ENCODE data around the gene S100A4. TPM values are rescaled to one million over a fixed set of nuclear protein-coding genes. Genes with fewer than 3 reads are reported as not detected.

The S100A4 gene
- total RNA-seq, 1 donor from 2014 or later: 7.8 TPM

GRCh38 chr1:153538315-153538821, 7.2 kb downstream of the S100A4 start:
- no peaks in the 10 kb centered on the region for H3K36me3 Mint-ChIP-seq
- H3K4me3 Mint-ChIP-seq: no peak overlapping the region
- H3K27me3 Mint-ChIP-seq (ENCODE audit: low read depth): no peaks in the 10 kb centered on the region
- H3K27ac Mint-ChIP-seq: peak overlapping the region; percentile 73
- H3K9me3 Mint-ChIP-seq: no peaks in the 10 kb centered on the region
- TF ChIP-seq, protein P1, sequence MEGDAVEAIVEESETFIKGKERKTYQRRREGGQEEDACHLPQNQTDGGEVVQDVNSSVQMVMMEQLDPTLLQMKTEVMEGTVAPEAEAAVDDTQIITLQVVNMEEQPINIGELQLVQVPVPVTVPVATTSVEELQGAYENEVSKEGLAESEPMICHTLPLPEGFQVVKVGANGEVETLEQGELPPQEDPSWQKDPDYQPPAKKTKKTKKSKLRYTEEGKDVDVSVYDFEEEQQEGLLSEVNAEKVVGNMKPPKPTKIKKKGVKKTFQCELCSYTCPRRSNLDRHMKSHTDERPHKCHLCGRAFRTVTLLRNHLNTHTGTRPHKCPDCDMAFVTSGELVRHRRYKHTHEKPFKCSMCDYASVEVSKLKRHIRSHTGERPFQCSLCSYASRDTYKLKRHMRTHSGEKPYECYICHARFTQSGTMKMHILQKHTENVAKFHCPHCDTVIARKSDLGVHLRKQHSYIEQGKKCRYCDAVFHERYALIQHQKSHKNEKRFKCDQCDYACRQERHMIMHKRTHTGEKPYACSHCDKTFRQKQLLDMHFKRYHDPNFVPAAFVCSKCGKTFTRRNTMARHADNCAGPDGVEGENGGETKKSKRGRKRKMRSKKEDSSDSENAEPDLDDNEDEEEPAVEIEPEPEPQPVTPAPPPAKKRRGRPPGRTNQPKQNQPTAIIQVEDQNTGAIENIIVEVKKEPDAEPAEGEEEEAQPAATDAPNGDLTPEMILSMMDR (IDR thresholded peaks at IDR 0.05; ENCODE audit: unreplicated experiment): no peak
- DNase-seq (ENCODE audit: low spot score in 2 of 2, unreplicated experiment in 2 of 2): no peak
- H3K4me1 Mint-ChIP-seq: peaks cover 35% of the 10 kb centered on the region

- Mint-ChIP-seq H3K27ac (no peak overlapping the region), H3K27me3 (ENCODE audit: low read depth) (no peaks in the 10 kb centered on the region), H3K9me3 (no peaks in the 10 kb centered on the region), H3K36me3 (no peaks in the 10 kb centered on the region), H3K4me1 (peaks cover 35% of the 10 kb centered on the region), H3K4me3 (no peak overlapping the region)
- TF ChIP-seq, protein P1 (IDR thresholded peaks at IDR 0.05; ENCODE audit: unreplicated experiment): no peak
- no peak for DNase-seq (ENCODE audit: low spot score in 2 of 2, unreplicated experiment in 2 of 2)
Observed at GRCh38 chr1:153537376-153537730, 8.3 kb downstream of the S100A4 start.

DNA sequence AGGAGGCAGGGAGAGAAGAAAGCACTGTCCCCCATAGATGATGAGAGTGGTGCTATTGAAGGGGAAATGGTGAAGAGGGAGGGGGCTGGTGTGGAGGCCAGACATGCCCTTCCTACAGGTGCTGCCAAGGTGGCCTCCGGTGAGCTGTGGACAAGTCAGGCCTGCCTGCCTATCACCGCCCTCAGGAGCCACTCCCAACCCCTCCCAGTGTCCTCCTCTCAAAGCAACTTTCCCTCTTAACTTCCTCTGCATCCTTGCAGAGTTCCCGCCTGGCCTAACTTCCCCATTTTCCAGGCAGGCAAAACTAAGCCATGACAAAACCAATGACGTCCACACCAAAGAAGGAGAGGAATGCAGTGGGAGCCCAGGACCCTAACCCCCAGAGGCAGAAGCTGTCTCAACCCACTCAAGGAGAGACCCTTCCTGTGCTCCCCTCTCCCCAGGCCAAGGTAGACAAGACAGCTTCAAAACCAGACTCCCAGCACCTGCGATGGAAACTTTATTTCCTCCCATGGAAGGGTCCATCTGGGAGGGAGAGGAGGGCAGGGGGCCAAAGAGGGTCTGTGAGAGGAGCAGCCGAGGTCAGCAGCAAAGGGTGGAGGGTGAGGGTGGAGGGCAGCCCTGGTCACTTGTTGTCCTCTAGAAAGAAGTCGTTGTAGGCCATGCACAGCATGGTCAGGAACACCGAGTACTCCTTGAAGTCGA, 8.8 kb downstream of the S100A4 start:
- Mint-ChIP-seq H3K4me1 (peaks cover 35% of the 10 kb centered on the region), H3K9me3 (no peaks in the 10 kb centered on the region), H3K27ac (no peak overlapping the region), H3K4me3 (no peak overlapping the region), H3K27me3 (ENCODE audit: low read depth) (no peaks in the 10 kb centered on the region), H3K36me3 (no peaks in the 10 kb centered on the region)
- TF ChIP-seq, protein P1 (IDR thresholded peaks at IDR 0.05; ENCODE audit: unreplicated experiment): no peak
- DNase-seq (ENCODE audit: low spot score in 2 of 2, unreplicated experiment in 2 of 2): no peak

GRCh38 chr1:153536012-153536670, 9.5 kb downstream of the S100A4 start:
- Mint-ChIP-seq H3K27me3 (ENCODE audit: low read depth) (no peaks in the 10 kb centered on the region), H3K4me1 (peaks cover 33% of the 10 kb centered on the region), H3K9me3 (no peaks in the 10 kb centered on the region), H3K36me3 (no peaks in the 10 kb centered on the region), H3K4me3 (peak overlapping the region; percentile 33), H3K27ac (no peak overlapping the region)
- TF ChIP-seq, protein P1 (IDR thresholded peaks at IDR 0.05; ENCODE audit: unreplicated experiment): no peak
- DNase-seq (ENCODE audit: low spot score in 2 of 2, unreplicated experiment in 2 of 2): no peak

DNA sequence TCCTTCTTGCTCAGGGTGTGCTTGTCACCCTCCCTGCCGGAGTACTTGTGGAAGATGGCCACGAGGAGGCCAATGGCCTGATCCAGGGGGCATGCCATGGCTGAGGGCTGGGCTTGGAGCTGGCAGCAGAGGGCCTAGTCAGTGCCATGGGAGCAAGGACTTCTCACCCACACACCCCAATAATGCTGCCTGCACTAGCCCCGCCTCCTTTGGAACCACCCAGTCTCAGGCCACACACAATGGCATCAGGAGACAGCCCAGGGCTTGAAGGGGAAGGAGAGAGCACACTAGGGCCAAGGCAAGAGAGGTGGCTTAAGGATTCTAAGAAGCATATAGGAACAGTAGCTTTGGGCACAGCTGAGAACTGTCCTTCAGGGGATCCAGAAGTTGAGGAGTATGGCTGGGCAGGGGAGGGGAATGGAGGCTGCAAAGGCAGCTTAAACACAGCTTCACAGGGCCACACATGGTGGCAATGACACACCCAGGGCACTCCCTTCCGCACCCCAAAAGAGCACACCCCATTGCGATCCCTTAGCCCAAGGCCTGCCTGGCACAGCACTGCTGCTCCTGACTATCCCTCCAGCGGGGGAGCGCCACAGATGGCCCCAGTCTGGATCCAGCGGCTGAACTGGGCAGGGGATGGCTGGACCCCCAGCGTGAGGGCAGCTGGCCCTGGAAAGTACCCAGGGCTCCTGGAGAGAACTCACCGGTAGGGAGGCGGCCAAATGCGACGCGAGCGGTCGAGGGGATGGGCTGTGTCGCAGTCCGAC, 10.2 kb downstream of the S100A4 start, which contains the start of gene S100A6:
Gene S100A6 (minus strand): TSS at position 750 of the 770 bp plus-strand sequence. CDS start 652 bp downstream, at position 98.
- DNase-seq (ENCODE audit: low spot score in 2 of 2, unreplicated experiment in 2 of 2): no peak
- Mint-ChIP-seq H3K4me3 (peak within 1 kb of the TSS; percentile 33), H3K27ac (no peak within 1 kb of the TSS), H3K36me3 (no peaks in the 10 kb centered on the region), H3K4me1 (peaks cover 33% of the 10 kb centered on the region), H3K27me3 (ENCODE audit: low read depth) (no peaks in the 10 kb centered on the region), H3K9me3 (no peaks in the 10 kb centered on the region)
- TF ChIP-seq, protein P1 (IDR thresholded peaks at IDR 0.05; ENCODE audit: unreplicated experiment): no peak
